ENCODE data around the gene KAT8. TPM values are rescaled to one million over a fixed set of nuclear protein-coding genes. Genes with fewer than 3 reads are reported as not detected.
A peak's percentile ranks its signal among the peaks of the same experiment; 100 is the strongest.

Gene KAT8
- total and polyA plus RNA-seq, 2 of the 13 experiments (the other 11 are each of a cell fraction or from before 2014, with no cell fraction given): 79.0 to 84.2 TPM

GRCh38 chr16:31073970-31074813 lies 43.3 kb upstream of the KAT8 start, which contains the start of the genes ZNF646 and ZNF668 (continued):
- TF ChIP-seq, protein P1, sequence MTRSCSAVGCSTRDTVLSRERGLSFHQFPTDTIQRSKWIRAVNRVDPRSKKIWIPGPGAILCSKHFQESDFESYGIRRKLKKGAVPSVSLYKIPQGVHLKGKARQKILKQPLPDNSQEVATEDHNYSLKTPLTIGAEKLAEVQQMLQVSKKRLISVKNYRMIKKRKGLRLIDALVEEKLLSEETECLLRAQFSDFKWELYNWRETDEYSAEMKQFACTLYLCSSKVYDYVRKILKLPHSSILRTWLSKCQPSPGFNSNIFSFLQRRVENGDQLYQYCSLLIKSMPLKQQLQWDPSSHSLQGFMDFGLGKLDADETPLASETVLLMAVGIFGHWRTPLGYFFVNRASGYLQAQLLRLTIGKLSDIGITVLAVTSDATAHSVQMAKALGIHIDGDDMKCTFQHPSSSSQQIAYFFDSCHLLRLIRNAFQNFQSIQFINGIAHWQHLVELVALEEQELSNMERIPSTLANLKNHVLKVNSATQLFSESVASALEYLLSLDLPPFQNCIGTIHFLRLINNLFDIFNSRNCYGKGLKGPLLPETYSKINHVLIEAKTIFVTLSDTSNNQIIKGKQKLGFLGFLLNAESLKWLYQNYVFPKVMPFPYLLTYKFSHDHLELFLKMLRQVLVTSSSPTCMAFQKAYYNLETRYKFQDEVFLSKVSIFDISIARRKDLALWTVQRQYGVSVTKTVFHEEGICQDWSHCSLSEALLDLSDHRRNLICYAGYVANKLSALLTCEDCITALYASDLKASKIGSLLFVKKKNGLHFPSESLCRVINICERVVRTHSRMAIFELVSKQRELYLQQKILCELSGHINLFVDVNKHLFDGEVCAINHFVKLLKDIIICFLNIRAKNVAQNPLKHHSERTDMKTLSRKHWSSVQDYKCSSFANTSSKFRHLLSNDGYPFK (CRISPR knock-in tag; IDR thresholded peaks at IDR 0.05; ENCODE audit: borderline replicate concordance): peak; percentile 91; the same call in 1 of the 2 replicates
- TF ChIP-seq RBM39 (IDR thresholded peaks at IDR 0.05; ENCODE audit: low read depth, low read length, poor library complexity, severe bottlenecking) (peak; percentile 84), SNAPC2 (CRISPR knock-in tag; IDR thresholded peaks at IDR 0.05) (peak; percentile 91), KDM3A (CRISPR knock-in tag; IDR thresholded peaks at IDR 0.05; ENCODE audit: low read depth) (no peak; the same call in 1 of the 2 replicates), GLI4 (CRISPR knock-in tag; IDR thresholded peaks at IDR 0.05; ENCODE audit: borderline replicate concordance) (peak; percentile 98), TAF1 (CRISPR knock-in tag; IDR thresholded peaks at IDR 0.05) (peak; percentile 65), ZFP36L2 (CRISPR knock-in tag; IDR thresholded peaks at IDR 0.05) (no peak), RFX3 (CRISPR knock-in tag; IDR thresholded peaks at IDR 0.05) (no peak; the same call in 1 of the 2 replicates), PCBP1 (IDR thresholded peaks at IDR 0.05; ENCODE audit: borderline replicate concordance, low read depth, low read length) (peak; percentile 84; the same call in 1 of the 2 replicates), DNMT1 (CRISPR knock-in tag; IDR thresholded peaks at IDR 0.05) (no peak), NR3C1 (CRISPR knock-in tag; IDR thresholded peaks at IDR 0.05) (no peak), CBFB (CRISPR knock-in tag; IDR thresholded peaks at IDR 0.05) (peak; percentile 78; the same call in 1 of the 2 replicates), MXD4 (CRISPR knock-in tag; IDR thresholded peaks at IDR 0.05) (peak; percentile 63), ZNF552 (CRISPR knock-in tag; IDR thresholded peaks at IDR 0.05; ENCODE audit: borderline replicate concordance) (no peak; the same call in 1 of the 2 replicates), RARG (CRISPR knock-in tag; IDR thresholded peaks at IDR 0.05; ENCODE audit: low read depth) (peak; percentile 93), GPN1 (CRISPR knock-in tag; IDR thresholded peaks at IDR 0.05; ENCODE audit: borderline replicate concordance) (no peak), KDM6A (CRISPR knock-in tag; IDR thresholded peaks at IDR 0.05; ENCODE audit: low read depth) (no peak), ZNF780A (CRISPR knock-in tag; IDR thresholded peaks at IDR 0.05) (no peak; the same call in 1 of the 2 replicates), EEA1 (CRISPR knock-in tag; IDR thresholded peaks at IDR 0.05; ENCODE audit: borderline replicate concordance) (no peak), HNRNPL (IDR thresholded peaks at IDR 0.05; ENCODE audit: low read depth, low read length) (0 out of 2 replicates have a peak, but pooled peaks have one; percentile 19), HINFP (CRISPR knock-in tag; IDR thresholded peaks at IDR 0.05; ENCODE audit: low read depth) (peak; percentile 80), TP53 (CRISPR knock-in tag; conservative IDR thresholded peaks at IDR 0.05) (peak; percentile 60; the same call in 1 of the 2 replicates), ZNF782 (CRISPR knock-in tag; IDR thresholded peaks at IDR 0.05; ENCODE audit: borderline replicate concordance) (no peak; the same call in 1 of the 2 replicates)
- TF ChIP-seq, protein P2, sequence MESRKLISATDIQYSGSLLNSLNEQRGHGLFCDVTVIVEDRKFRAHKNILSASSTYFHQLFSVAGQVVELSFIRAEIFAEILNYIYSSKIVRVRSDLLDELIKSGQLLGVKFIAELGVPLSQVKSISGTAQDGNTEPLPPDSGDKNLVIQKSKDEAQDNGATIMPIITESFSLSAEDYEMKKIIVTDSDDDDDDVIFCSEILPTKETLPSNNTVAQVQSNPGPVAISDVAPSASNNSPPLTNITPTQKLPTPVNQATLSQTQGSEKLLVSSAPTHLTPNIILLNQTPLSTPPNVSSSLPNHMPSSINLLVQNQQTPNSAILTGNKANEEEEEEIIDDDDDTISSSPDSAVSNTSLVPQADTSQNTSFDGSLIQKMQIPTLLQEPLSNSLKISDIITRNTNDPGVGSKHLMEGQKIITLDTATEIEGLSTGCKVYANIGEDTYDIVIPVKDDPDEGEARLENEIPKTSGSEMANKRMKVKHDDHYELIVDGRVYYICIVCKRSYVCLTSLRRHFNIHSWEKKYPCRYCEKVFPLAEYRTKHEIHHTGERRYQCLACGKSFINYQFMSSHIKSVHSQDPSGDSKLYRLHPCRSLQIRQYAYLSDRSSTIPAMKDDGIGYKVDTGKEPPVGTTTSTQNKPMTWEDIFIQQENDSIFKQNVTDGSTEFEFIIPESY (CRISPR knock-in tag; IDR thresholded peaks at IDR 0.05): peak; percentile 54; the same call in 1 of the 2 replicates

All from HepG2 (cell line).